Smooth muscle cell (in vitro differentiated cells): ENCODE results near the gene MAPK8IP3. TPM values are rescaled to one million over a fixed set of nuclear protein-coding genes. Genes with fewer than 3 reads are reported as not detected.

ENCODE experiments used
- DNase-seq: peaks from one replicate; lab custom pipeline; 2025; ENCODE audit not compliant: unreplicated experiment; lab: John Stamatoyannopoulos, UW
- H2AFZ ChIP-seq: fragments of 200-600 bp; sonication (generic); 2 replicates; pipeline ENCODE4 v1.6.0; 2016; ENCODE audit warnings: antibody characterized with exemption, low read depth, mild to moderate bottlenecking
- H3F3A ChIP-seq: fragments of 200-600 bp; sonication (generic); 2 replicates; pipeline ENCODE4 v1.6.0; 2017; ENCODE audit warnings: antibody characterized with exemption, low read depth
- H3K27ac ChIP-seq: fragments of 200-600 bp; sonication (generic); 2 replicates; pipeline ENCODE4 v1.5.1; 2016; ENCODE audit warnings: low read depth, mild to moderate bottlenecking
- H3K27me3 ChIP-seq: fragments of 200-600 bp; sonication (generic); 2 replicates; pipeline ENCODE4 v1.6.1; 2016; ENCODE audit warnings: low read depth, mild to moderate bottlenecking
- H3K36me3 ChIP-seq: fragments of 200-600 bp; sonication (generic); 2 replicates; pipeline ENCODE4 v1.5.1; 2016; ENCODE audit warnings: low read depth
- H3K4me1 ChIP-seq: fragments of 200-600 bp; sonication (generic); 2 replicates; pipeline ENCODE4 v1.5.1; 2016; ENCODE audit warnings: low read depth
- H3K4me2 ChIP-seq: fragments of 200-600 bp; sonication (generic); 2 replicates; pipeline ENCODE4 v1.6.0; 2016; ENCODE audit warnings: mild to moderate bottlenecking
- H3K4me3 ChIP-seq: fragments of 200-600 bp; sonication (generic); 2 replicates; pipeline ENCODE4 v1.5.1; 2016; ENCODE audit warnings: mild to moderate bottlenecking
- H3K79me2 ChIP-seq: fragments of 200-600 bp; sonication (generic); 2 replicates; pipeline ENCODE4 v1.6.0; 2016; ENCODE audit warnings: low read depth, mild to moderate bottlenecking
- H3K9ac ChIP-seq: fragments of 200-600 bp; sonication (generic); 2 replicates; pipeline ENCODE4 v1.6.0; 2016; ENCODE audit warnings: low read depth
- H3K9me3 ChIP-seq: fragments of 200-600 bp; sonication (generic); replicated peaks from 2 replicates; pipeline ENCODE4 v1.5.1; 2016; ENCODE audit warnings: low read depth
- H4K20me1 ChIP-seq: fragments of 200-600 bp; sonication (generic); 2 replicates; pipeline ENCODE4 v1.6.0; 2016; ENCODE audit warnings: low read depth
- WGBS: methylation state at CpG from one replicate; pipeline ENCODE4 v1.1.7; 2016; ENCODE audit warnings: low lambda C conversion rate; 5-methylcytosine and 5-hydroxymethylcytosine counted together
- polyA plus RNA-seq: library from polyadenylated mRNA; unstranded; fragments of >200 nt; fragmentation: Nextera tagmentation; extraction: Ambion mirVana; gene quantifications from 2 replicates; pipeline ENCODE4 v1.2.1, GENCODE V29; 2016
- total RNA-seq: library from RNA; depleted of rRNA; stranded (reverse); fragments of >200 nt; gene quantifications from 2 replicates; pipeline ENCODE4 v1.2.3, GENCODE V29; 2014
- TF ChIP-seq, protein P1 (sequence below): fragments of 200-600 bp; sonication (generic); IDR thresholded peaks from 2 replicates; pipeline ENCODE4 v1.5.1; 2017; ENCODE audit warnings: borderline replicate concordance, mild to moderate bottlenecking, antibody characterized with exemption; ENCODE audit not compliant: insufficient read depth, poor library complexity, severe bottlenecking

Gene MAPK8IP3
- total and polyA plus RNA-seq, 2 experiments from 2014 or later: 43.6 to 47.8 TPM

- no peaks in the 10 kb centered on the region for H3K36me3 ChIP-seq
- TF ChIP-seq, protein P1, sequence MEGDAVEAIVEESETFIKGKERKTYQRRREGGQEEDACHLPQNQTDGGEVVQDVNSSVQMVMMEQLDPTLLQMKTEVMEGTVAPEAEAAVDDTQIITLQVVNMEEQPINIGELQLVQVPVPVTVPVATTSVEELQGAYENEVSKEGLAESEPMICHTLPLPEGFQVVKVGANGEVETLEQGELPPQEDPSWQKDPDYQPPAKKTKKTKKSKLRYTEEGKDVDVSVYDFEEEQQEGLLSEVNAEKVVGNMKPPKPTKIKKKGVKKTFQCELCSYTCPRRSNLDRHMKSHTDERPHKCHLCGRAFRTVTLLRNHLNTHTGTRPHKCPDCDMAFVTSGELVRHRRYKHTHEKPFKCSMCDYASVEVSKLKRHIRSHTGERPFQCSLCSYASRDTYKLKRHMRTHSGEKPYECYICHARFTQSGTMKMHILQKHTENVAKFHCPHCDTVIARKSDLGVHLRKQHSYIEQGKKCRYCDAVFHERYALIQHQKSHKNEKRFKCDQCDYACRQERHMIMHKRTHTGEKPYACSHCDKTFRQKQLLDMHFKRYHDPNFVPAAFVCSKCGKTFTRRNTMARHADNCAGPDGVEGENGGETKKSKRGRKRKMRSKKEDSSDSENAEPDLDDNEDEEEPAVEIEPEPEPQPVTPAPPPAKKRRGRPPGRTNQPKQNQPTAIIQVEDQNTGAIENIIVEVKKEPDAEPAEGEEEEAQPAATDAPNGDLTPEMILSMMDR: no peak
- no peak overlapping the region for H3K4me3 ChIP-seq
- H3F3A ChIP-seq: no peaks in the 10 kb centered on the region
- H2AFZ ChIP-seq: no peak overlapping the region
- H4K20me1 ChIP-seq: no peaks in the 10 kb centered on the region
- no peak overlapping the region for H3K4me2 ChIP-seq
- H3K79me2 ChIP-seq: no peaks in the 10 kb centered on the region
- 91% methylated on average over 23 of the region's 24 CpGs for WGBS
- H3K9ac ChIP-seq: no peak overlapping the region
- H3K4me1 ChIP-seq: no peaks in the 10 kb centered on the region
- no peak for DNase-seq
- H3K27ac ChIP-seq: no peak overlapping the region
- no peaks in the 10 kb centered on the region for H3K27me3 ChIP-seq
- H3K9me3 ChIP-seq: no peaks in the 10 kb centered on the region
Measured at GRCh38 chr16:1762879-1763520, 57.0 kb downstream of the MAPK8IP3 start.

DNA sequence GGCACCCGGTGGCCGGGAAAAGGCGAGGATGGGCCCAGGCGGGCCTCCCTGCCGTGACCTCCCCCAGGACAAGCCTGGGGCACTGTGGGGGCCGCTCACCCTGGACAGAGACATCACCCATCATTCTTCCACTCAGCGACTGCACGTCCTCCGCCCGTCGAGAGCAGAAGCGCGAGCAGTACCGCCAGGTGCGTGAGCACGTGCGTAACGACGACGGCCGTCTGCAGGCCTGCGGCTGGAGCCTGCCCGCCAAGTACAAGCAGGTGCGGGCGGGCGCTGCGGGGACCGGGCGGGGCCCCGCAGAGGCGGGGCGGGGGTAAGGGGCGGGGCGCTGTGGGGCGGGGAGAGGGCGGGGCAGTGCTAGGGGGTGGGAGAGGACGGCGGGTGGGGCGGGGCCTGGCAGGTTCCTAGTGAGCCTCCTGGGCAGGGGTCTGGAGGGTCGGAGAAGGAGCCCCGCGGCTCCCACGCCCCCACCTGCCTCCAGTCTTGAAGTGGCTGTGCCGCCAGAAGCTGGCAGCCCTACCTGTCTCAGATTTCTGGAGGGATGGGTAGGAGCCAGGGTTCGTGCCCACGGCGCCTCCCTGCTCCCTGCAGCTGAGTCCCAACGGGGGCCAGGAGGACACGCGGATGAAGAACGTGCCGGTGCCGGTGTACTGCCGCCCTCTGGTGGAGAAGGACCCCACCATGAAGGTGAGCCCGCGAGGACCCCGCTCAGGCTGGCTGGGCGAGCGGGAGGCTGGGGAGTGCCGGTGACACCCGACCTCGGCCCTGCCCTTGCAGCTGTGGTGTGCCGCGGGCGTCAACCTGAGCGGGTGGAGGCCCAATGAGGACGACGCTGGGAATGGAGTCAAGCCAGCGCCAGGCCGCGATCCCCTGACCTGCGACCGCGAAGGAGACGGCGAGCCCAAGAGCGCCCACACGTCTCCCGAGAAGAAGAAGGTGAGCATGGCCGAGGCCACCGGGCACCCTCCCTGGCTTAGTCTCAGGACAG lies 57.8 kb downstream of the MAPK8IP3 start:
- H3F3A ChIP-seq: no peaks in the 10 kb centered on the region
- H3K27ac ChIP-seq: no peak overlapping the region
- H3K4me1 ChIP-seq: no peaks in the 10 kb centered on the region
- no peak overlapping the region for H3K4me3 ChIP-seq
- DNase-seq: no peak
- no peak overlapping the region for H3K9ac ChIP-seq
- H3K27me3 ChIP-seq: no peaks in the 10 kb centered on the region
- no peaks in the 10 kb centered on the region for H3K36me3 ChIP-seq
- H2AFZ ChIP-seq: no peak overlapping the region
- no peaks in the 10 kb centered on the region for H3K9me3 ChIP-seq
- no peaks in the 10 kb centered on the region for H4K20me1 ChIP-seq
- 56% methylated on average over 66 of the region's 81 CpGs for WGBS
- TF ChIP-seq, protein P1: peak; percentile 43
- no peak overlapping the region for H3K4me2 ChIP-seq
- no peaks in the 10 kb centered on the region for H3K79me2 ChIP-seq

DNA sequence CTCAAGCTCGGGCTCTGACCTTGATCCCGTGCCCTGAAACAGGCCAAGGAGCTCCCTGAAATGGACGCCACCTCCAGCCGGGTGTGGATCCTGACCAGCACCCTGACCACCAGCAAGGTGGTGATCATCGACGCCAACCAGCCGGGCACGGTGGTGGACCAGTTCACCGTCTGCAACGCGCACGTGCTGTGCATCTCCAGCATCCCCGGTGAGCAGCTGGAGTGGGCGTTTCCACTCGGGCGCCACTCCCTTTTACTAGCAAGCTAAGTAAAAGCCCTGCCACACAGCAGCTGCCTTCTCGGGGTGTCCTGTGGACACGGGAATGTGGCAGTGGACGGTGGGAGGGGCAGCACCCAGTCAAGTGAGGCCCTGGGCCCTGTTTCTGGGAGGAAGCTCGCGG lies 59.0 kb downstream of the MAPK8IP3 start:
- no peaks in the 10 kb centered on the region for H3K4me1 ChIP-seq
- no peak overlapping the region for H3K4me3 ChIP-seq
- WGBS: 97% methylated on average over 21 of the region's 21 CpGs
- no peak overlapping the region for H3K9ac ChIP-seq
- no peak for DNase-seq
- peaks cover 9% of the 10 kb centered on the region for H4K20me1 ChIP-seq
- H3K4me2 ChIP-seq: no peak overlapping the region
- H3K9me3 ChIP-seq: no peaks in the 10 kb centered on the region
- no peaks in the 10 kb centered on the region for H3K27me3 ChIP-seq
- H2AFZ ChIP-seq: no peak overlapping the region
- TF ChIP-seq, protein P1: no peak
- no peak overlapping the region for H3K27ac ChIP-seq
- no peaks in the 10 kb centered on the region for H3K36me3 ChIP-seq
- no peaks in the 10 kb centered on the region for H3K79me2 ChIP-seq
- peaks cover 4% of the 10 kb centered on the region for H3F3A ChIP-seq
